Fibroblast of lung (primary cell): ENCODE data around the gene ZNF341. TPM values are rescaled to one million over a fixed set of nuclear protein-coding genes. Genes with fewer than 3 reads are reported as not detected.

Experiments used
- DNase-seq, 2 donors: peaks; one replicate each; pipeline versions ENCODE4 v3.0.0 to v3.0.0-alpha.2; 2010; ENCODE audit warnings: low read depth in 2 of 2
- H2AFZ ChIP-seq: 2 replicates; pipeline ENCODE4 v1.5.1; 2012; ENCODE audit warnings: low read length, control low read depth, inconsistent platforms
- H3K27ac ChIP-seq: 2 replicates; pipeline ENCODE4 v1.5.1; 2011; ENCODE audit warnings: low read length, control low read depth; ENCODE audit not compliant: insufficient read depth
- H3K27me3 ChIP-seq: 2 replicates; pipeline ENCODE4 v1.5.1; 2011; ENCODE audit warnings: mild to moderate bottlenecking, low read length; ENCODE audit not compliant: control insufficient read depth, insufficient read depth
- H3K36me3 ChIP-seq: 2 replicates; pipeline ENCODE4 v1.5.1; 2011; ENCODE audit warnings: low read length; ENCODE audit not compliant: control insufficient read depth, insufficient read depth
- H3K4me1 ChIP-seq: 2 replicates; pipeline ENCODE4 v1.5.1; 2011; ENCODE audit warnings: low read length; ENCODE audit not compliant: control insufficient read depth, insufficient read depth; ENCODE audit errors: extremely low read depth
- H3K4me2 ChIP-seq: 2 replicates; pipeline ENCODE4 v1.5.1; 2011; ENCODE audit warnings: low read length, control low read depth; ENCODE audit not compliant: insufficient read depth; ENCODE audit errors: extremely low read depth
- H3K4me3 ChIP-seq, 4 experiments: fragments of 200-600 bp in 1 of 4; sonication (generic) in 1 of 4; replicated peaks in 1 of 4; 2 replicates each; pipeline ENCODE4 v1.5.1; 2011 to 2016; ENCODE audit warnings: low read length in 4 of 4, low read depth in 3 of 4, mild to moderate bottlenecking in 3 of 4, control low read depth in 2 of 4, inconsistent platforms in 1 of 4, mixed read lengths in 1 of 4; ENCODE audit not compliant: insufficient read depth in 1 of 4; ENCODE audit errors: control extremely low read depth in 1 of 4
- H3K79me2 ChIP-seq: 2 replicates; pipeline ENCODE4 v1.5.1; 2012; ENCODE audit warnings: mild to moderate bottlenecking, low read length, inconsistent platforms; ENCODE audit not compliant: control insufficient read depth, insufficient read depth
- H3K9ac ChIP-seq: 2 replicates; pipeline ENCODE4 v1.5.1; 2011; ENCODE audit warnings: mild to moderate bottlenecking, low read length, control low read depth; ENCODE audit not compliant: insufficient read depth
- H3K9me3 ChIP-seq: 2 replicates; pipeline ENCODE4 v1.5.1; 2012; ENCODE audit warnings: low read depth, low read length; ENCODE audit not compliant: control insufficient read depth, insufficient read depth
- H4K20me1 ChIP-seq: 2 replicates; pipeline ENCODE4 v1.5.1; 2011; ENCODE audit warnings: low read length; ENCODE audit not compliant: control insufficient read depth, insufficient read depth; ENCODE audit errors: extremely low read depth
- CTCF ChIP-seq, 2 donors: IDR thresholded peaks in 1 of 2; conservative IDR thresholded peaks in 1 of 2; 1 replicate in 1 of 2; 2 replicates in 1 of 2; pipeline ENCODE4 v1.5.1; 2011 to 2012; ENCODE audit warnings: low read length in 2 of 2, control low read depth in 1 of 2, inconsistent platforms in 1 of 2, low read depth in 1 of 2, mild to moderate bottlenecking in 1 of 2
- EZH2 ChIP-seq: IDR thresholded peaks from 2 replicates; pipeline ENCODE4 v1.5.1; 2012; ENCODE audit warnings: low read length, control low read depth, mild to moderate bottlenecking; ENCODE audit errors: missing control alignments
- polyA plus RNA-seq, 2 donors: library from polyadenylated mRNA; depleted of rRNA in 1 of 2; stranded (reverse) in 1 of 2; unstranded in 1 of 2; fragments of >200 nt; gene quantifications; 2 replicates each; pipeline ENCODE4 v1.2.1, GENCODE V29; 2011 to 2012; ENCODE audit warnings: missing spikeins in 1 of 2
- total RNA-seq: library from RNA; depleted of rRNA; stranded (reverse); fragments of >200 nt; gene quantifications from 2 replicates; pipeline ENCODE4 v1.2.1, GENCODE V29; 2014

Gene ZNF341
- total and polyA plus RNA-seq, 2 donors (not counting 1 experiment from before 2014, with no cell fraction given) = 0.99 to 1.1 TPM

GRCh38 chr20:33713865-33714367, 17.9 kb upstream of the ZNF341 start:
- Histone ChIP-seq H3K27ac (no peak overlapping the region), H2AFZ (no peak overlapping the region), H3K9me3 (no peaks in the 10 kb centered on the region), H3K36me3 (peaks cover 2% of the 10 kb centered on the region), H3K79me2 (no peaks in the 10 kb centered on the region), H3K4me1 (peaks cover 3% of the 10 kb centered on the region), H3K4me3 (no peak overlapping the region), H3K27me3 (no peaks in the 10 kb centered on the region), H3K4me2 (no peak overlapping the region), H3K9ac (no peak overlapping the region), H4K20me1 (no peaks in the 10 kb centered on the region)
- no peak for TF ChIP-seq CTCF (conservative IDR thresholded peaks at IDR 0.05 in 1 of 2, IDR thresholded peaks at IDR 0.05 in 1 of 2; ENCODE audit: low read depth in 1 of 2, low read length in 2 of 2)
- TF ChIP-seq EZH2 = no peak
- DNase-seq = no peak

- no peak overlapping the region for H3K4me2 ChIP-seq
- H3K27me3 ChIP-seq = no peaks in the 10 kb centered on the region
- no peaks in the 10 kb centered on the region for H3K9me3 ChIP-seq
- H2AFZ ChIP-seq = no peak overlapping the region
- peaks cover 2% of the 10 kb centered on the region for H3K36me3 ChIP-seq
- no peak for TF ChIP-seq CTCF (conservative IDR thresholded peaks at IDR 0.05 in 1 of 2, IDR thresholded peaks at IDR 0.05 in 1 of 2; ENCODE audit: low read depth in 1 of 2, low read length in 2 of 2)
- TF ChIP-seq EZH2 = no peak
- H3K4me3 ChIP-seq = no peak overlapping the region
- peaks cover 6% of the 10 kb centered on the region for H3K4me1 ChIP-seq
- H4K20me1 ChIP-seq = no peaks in the 10 kb centered on the region
- peaks cover 1% of the 10 kb centered on the region for H3K79me2 ChIP-seq
- no peak overlapping the region for H3K9ac ChIP-seq
- no peak overlapping the region for H3K27ac ChIP-seq
- no peak for DNase-seq
These were observed 15.3 kb upstream of the ZNF341 start for GRCh38 chr20:33716498-33716897.

GRCh38 chr20:33719277-33719988, 12.4 kb upstream of the ZNF341 start:
- DNase-seq = no peak
- peak overlapping the region; percentile 92 for H2AFZ ChIP-seq
- H3K36me3 ChIP-seq = no peaks in the 10 kb centered on the region
- no peak for TF ChIP-seq EZH2
- TF ChIP-seq CTCF (conservative IDR thresholded peaks at IDR 0.05 in 1 of 2, IDR thresholded peaks at IDR 0.05 in 1 of 2; ENCODE audit: low read depth in 1 of 2, low read length in 2 of 2) = no peak
- H3K27ac ChIP-seq = peak overlapping the region; percentile 70
- no peaks in the 10 kb centered on the region for H4K20me1 ChIP-seq
- peak overlapping the region; percentile 71 to 80 (median 78) for H3K4me3 ChIP-seq
- no peaks in the 10 kb centered on the region for H3K9me3 ChIP-seq
- H3K27me3 ChIP-seq = no peaks in the 10 kb centered on the region
- peak overlapping the region; percentile 58 for H3K9ac ChIP-seq
- peaks cover 6% of the 10 kb centered on the region for H3K4me1 ChIP-seq
- H3K4me2 ChIP-seq = peak overlapping the region; percentile 89
- peaks cover 1% of the 10 kb centered on the region for H3K79me2 ChIP-seq
